ENCODE data around the gene CFAP61. TPM values are rescaled to one million over a fixed set of nuclear protein-coding genes. Genes with fewer than 3 reads are reported as not detected.

Gene CFAP61
- total and polyA plus RNA-seq, 8 donors: 0.95 to 5.3 (median 3.2) TPM; not detected in 1

- no peak for DNase-seq
- Histone ChIP-seq H3K27ac (no peak overlapping the region), H3K4me1 (no peaks in the 10 kb centered on the region), H3K4me3 (no peak overlapping the region), H3K36me3 (no peaks in the 10 kb centered on the region), H3K27me3 (peaks cover 0 to 17% of the 10 kb centered on the region in 2 donors), H3K9me3 (no peaks in the 10 kb centered on the region)
- intact Hi-C loops (cut with DNase I): no loop called here
- no peak for ATAC-seq
- no peak for TF ChIP-seq CTCF (IDR thresholded peaks at IDR 0.05)
Measured at GRCh38 chr20:20070871-20071726, 18.8 kb downstream of the CFAP61 start.

- ATAC-seq: no peak
- H3K9me3 ChIP-seq: no peaks in the 10 kb centered on the region
- H3K36me3 ChIP-seq: no peaks in the 10 kb centered on the region
- no peak for DNase-seq
- TF ChIP-seq CTCF (IDR thresholded peaks at IDR 0.05): no peak
- no peak overlapping the region for H3K27ac ChIP-seq
- no peaks in the 10 kb centered on the region for H3K4me1 ChIP-seq
- H3K27me3 ChIP-seq: peaks cover 0 to 17% of the 10 kb centered on the region in 2 donors
- H3K4me3 ChIP-seq: no peak overlapping the region
- intact Hi-C loops (cut with DNase I): no loop called here
Measured at GRCh38 chr20:20073801-20074371, 21.6 kb downstream of the CFAP61 start.

GRCh38 chr20:20075032-20075431, 22.7 kb downstream of the CFAP61 start:
- intact Hi-C loops (cut with DNase I): no loop called here
- no peaks in the 10 kb centered on the region for H3K4me1 ChIP-seq
- TF ChIP-seq CTCF (IDR thresholded peaks at IDR 0.05): no peak
- ATAC-seq (no peak), DNase-seq (no peak)
- peaks cover 4 to 17% of the 10 kb centered on the region in 2 donors for H3K27me3 ChIP-seq
- no peak overlapping the region for H3K27ac ChIP-seq
- H3K4me3 ChIP-seq: no peak overlapping the region
- no peaks in the 10 kb centered on the region for H3K36me3 ChIP-seq
- H3K9me3 ChIP-seq: no peaks in the 10 kb centered on the region

GRCh38 chr20:20076297-20077065, 24.1 kb downstream of the CFAP61 start:
- Histone ChIP-seq H3K4me3 (no peak overlapping the region), H3K27ac (no peak overlapping the region), H3K36me3 (no peaks in the 10 kb centered on the region), H3K4me1 (no peaks in the 10 kb centered on the region), H3K27me3 (peaks cover 4 to 20% of the 10 kb centered on the region in 2 donors), H3K9me3 (no peaks in the 10 kb centered on the region)
- intact Hi-C loops (cut with DNase I): no loop called here
- peak; percentile 45 for ATAC-seq
- DNase-seq: no peak
- no peak for TF ChIP-seq CTCF (IDR thresholded peaks at IDR 0.05)

- Histone ChIP-seq H3K36me3 (no peaks in the 10 kb centered on the region), H3K4me3 (no peak overlapping the region), H3K27ac (no peak overlapping the region), H3K9me3 (no peaks in the 10 kb centered on the region), H3K27me3 (peaks cover 4 to 15% of the 10 kb centered on the region in 2 donors), H3K4me1 (no peaks in the 10 kb centered on the region)
- ATAC-seq (no peak), DNase-seq (no peak)
- no peak for TF ChIP-seq CTCF (IDR thresholded peaks at IDR 0.05)
- intact Hi-C loops (cut with DNase I): no loop called here
Measured at GRCh38 chr20:20078041-20078440, 25.7 kb downstream of the CFAP61 start.

All from left lung (tissue), 10 donors.